IPS DF 4.7 (cell line): ENCODE measurements around the gene RAET1G.
"Not testable (repeated sequence)": the region's sequence is repeated elsewhere in the genome, so short reads cannot be mapped to it uniquely, and the experiment has no call there.

Experiments
- DNase-seq: peaks from one replicate; pipeline ENCODE4 v3.0.0-alpha.2; 2013; ENCODE audit warnings: low spot score; ENCODE audit errors: extremely low read depth

RAET1G gene

DNA sequence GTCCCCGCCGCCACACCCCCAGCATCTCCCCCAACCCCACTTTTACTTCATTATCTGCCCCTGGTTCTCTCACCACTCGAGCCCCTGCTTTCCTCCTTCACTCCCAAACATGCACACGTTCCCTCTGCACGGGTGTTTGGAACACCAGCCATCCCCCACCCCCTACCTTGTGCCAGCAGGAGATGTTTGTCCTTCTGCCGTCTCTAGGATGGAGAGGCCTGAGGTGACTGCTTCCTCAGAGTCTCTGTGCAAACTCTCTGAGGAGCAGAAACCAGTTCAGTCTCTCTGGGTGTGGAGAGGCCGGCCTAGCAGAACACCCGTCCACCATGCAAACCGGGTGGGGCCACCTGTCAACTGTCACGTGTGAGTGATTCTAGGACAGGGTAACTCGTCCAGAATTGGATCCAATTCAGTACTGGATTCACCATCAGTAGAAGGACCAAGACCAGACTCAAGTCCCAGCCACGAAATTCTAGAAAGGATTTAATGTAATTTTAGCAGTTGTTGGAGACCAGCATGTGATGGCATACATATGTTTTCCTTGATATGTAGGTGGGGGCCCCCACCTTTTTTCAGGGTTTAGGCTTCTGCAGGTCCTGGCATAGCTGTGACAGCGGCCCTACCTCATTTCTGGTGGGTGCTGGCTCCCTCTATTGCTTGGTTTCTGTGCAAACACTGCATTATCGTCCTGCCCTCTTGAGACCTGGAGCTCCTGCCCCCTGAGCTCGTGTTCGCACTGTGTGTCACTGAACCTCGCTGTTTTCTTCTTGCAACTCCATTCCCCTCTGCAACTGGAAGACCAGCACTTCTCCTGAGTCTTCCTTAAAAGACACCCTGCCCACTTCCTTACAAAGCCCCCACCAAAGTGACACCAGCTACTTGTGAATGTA lies 24.8 kb downstream of the RAET1G start, which contains the start of gene RAET1E:
Gene RAET1E, minus strand, starts transcription at position 259 of the 890 bp plus-strand sequence. CDS start 7,212 bp downstream, outside the sequence.
- no peak for DNase-seq

DNA sequence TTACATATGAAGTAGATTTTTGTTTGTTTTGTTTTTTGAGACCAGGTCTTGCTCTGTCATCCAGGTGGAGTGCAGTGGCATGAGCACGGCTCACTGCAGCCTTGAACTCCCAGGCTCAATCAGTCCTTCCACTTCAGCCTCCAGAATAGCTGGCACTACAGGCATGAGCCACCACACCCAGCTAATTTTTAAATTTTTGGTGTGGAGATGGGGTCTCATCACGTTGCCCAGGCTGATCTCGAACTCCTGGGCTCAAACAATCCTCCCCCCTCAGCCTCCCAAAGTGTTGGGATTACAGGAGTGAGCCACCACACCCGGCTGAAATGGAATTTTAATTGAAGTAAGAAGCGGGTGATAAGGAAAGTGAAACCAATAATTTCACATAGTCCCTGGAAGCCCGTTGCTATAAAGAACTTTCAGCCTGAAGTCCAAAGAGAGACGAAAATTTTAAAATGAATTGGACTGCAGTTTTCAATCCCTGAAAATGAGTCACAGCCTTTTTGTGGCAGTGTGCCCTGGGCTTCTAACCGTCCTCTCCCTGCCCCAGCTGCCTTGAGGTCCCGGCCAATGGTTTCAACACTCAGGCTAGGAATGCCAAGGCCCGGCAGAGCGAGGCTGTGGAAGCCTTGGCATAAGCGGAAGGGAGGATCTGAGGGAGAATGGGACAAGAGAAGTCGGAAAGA lies 25.8 kb downstream of the RAET1G start:
- no peak for DNase-seq

GRCh38 chr6:149896491-149896890 lies 26.4 kb downstream of the RAET1G start:
- DNase-seq = no peak

DNA sequence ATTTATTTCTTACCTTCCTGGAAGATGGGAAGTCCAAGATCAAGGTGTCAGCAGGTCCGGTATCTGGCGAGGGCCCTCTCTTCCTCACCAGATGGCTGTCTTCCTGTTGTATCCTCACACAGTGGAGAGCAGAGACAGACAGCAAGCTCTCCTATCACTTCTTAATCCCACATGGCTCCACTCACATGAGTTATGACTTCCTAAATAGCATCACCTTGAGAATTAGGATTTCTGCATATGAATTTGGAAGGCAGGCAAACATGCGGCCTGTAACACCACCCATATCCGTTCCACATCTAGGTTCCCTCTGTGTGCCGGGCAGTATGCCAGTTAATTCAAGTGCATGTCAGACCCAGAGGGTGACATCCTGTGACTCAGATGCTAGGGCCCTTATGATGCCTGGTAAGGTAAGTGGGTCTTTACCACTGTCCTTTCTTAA lies 27.1 kb downstream of the RAET1G start:
- DNase-seq = no peak

- no peak for DNase-seq
Measured at GRCh38 chr6:149895048-149895590, 27.8 kb downstream of the RAET1G start.

- DNase-seq = not testable (repeated sequence)
Measured at GRCh38 chr6:149891864-149892263, 31.1 kb downstream of the RAET1G start.

DNA sequence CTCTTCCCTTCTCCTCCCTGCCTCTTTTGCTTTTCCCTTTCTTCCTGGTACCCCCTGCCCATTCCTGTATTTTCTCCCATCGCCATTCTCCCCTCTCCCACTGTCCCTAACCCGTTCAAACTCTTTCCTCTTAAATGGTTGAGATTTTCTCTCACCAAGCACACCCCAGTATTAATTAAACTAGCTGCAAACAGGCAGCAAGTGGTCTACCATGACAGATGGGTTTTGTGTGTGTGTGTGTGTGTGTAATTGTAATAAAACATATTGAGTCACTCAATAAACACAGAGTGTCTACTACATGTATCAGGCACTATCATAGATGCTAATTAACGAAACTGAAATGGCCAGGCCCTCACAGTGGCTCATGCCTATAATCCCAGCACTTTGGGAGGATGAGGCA lies 31.7 kb downstream of the RAET1G start:
- DNase-seq = no peak

DNA sequence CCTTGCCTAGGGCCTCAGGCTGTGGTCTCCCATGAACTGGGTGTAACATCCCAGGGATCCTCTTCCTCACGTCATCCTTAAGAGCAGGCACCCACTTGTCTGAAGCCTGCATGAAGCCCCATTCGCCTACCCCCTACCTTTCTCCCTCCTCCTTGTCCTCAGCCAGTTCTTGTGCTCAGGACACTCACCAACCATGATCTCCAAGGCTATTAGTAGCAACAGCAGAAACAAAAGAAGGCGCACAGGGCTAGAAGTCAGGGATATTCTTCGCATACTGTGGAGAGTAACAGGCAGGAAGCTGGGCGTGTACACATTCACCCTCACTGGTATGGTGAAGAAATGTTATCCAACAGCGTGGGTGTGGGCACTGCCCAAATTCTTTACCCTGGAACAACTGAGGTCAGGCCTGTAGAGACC lies 32.3 kb downstream of the RAET1G start:
- no peak for DNase-seq

DNA sequence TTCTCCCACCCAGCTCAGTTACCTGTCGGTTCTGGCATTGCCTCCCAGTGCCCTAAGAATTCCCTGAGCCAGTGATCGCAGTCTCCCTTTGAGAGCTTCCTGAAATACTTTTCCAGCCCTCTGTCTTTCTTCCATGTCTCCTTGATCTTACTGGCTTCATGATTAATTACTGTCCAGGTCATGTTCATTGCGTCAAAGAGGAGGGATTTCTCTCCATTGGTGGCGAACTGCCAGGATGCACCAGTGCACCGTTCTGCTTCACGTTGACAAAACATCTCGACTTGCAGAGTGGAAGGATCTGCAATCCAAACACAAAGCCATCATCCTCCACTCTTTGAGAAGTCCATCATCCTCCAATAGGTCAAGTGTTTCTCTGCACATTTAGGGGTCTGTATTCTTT lies 33.6 kb downstream of the RAET1G start:
- DNase-seq = no peak

- no peak for DNase-seq
Measured at GRCh38 chr6:149888659-149889058, 34.3 kb downstream of the RAET1G start.

GRCh38 chr6:149888093-149888492 lies 34.8 kb downstream of the RAET1G start:
- no peak for DNase-seq

- DNase-seq = no peak
Measured at GRCh38 chr6:149887343-149887742, 35.6 kb downstream of the RAET1G start.

DNA sequence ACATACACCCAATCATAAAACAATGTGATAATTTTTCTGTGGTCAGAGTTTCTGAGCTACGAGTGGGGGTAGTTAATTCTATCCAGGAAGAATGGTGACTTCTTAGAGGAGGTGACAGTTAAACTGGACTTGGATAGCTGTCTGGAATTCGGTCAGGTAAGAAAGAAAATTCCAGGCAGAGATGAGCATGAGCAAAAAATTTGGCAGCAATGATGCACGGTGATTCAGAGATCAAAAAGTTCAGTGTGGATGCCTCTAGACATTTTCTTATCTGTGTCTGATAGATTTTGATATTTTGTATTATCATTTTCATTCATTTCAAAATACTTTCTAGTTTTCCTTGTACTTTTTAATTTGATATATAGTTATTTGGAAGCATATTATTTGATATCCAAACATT lies 37.0 kb downstream of the RAET1G start:
- no peak for DNase-seq

- no peak for DNase-seq
Measured at GRCh38 chr6:149884617-149885016, 38.3 kb downstream of the RAET1G start.

DNA sequence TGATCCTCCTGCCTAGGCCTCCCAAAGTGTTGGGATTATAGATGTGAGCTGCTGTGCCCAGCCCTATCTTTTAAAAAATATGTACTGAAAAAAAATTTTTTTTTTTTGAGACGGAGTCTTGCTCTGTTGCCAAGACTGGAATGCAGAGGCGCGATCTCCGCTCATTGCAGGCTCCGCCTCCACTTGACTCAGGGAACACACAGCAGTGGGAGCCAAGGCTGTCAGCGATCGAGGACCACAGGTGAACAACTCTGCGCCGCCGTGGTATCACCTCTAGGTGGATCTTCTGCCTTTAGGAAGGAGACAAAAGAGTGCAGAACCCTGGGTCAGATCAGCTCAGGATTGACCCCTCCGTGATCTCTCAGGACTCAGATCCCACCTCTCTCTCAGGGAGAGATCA lies 38.7 kb downstream of the RAET1G start:
- DNase-seq = no peak

DNA sequence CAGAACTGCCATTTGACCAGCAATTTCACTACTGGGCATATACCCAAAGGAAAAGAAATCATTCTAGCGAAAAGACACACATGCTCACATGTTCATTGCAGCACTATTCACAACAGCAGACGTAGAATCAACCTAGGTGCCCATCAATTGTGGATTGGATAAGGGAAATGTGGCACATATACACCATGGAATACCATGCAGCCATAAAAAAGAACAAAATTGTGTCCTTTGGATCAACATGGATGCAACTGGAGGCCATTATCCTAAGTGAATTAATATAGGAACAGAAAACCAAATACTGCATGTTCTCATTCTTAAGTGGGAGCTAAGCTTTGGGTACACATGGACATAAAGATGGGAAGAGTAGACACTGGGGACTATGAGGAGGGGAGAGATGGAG lies 41.1 kb downstream of the RAET1G start:
- DNase-seq = no peak

- no peak for DNase-seq
Measured at GRCh38 chr6:149881066-149881766, 41.7 kb downstream of the RAET1G start.

- no peak for DNase-seq
Measured at GRCh38 chr6:149877659-149878058, 45.3 kb downstream of the RAET1G start.

DNA sequence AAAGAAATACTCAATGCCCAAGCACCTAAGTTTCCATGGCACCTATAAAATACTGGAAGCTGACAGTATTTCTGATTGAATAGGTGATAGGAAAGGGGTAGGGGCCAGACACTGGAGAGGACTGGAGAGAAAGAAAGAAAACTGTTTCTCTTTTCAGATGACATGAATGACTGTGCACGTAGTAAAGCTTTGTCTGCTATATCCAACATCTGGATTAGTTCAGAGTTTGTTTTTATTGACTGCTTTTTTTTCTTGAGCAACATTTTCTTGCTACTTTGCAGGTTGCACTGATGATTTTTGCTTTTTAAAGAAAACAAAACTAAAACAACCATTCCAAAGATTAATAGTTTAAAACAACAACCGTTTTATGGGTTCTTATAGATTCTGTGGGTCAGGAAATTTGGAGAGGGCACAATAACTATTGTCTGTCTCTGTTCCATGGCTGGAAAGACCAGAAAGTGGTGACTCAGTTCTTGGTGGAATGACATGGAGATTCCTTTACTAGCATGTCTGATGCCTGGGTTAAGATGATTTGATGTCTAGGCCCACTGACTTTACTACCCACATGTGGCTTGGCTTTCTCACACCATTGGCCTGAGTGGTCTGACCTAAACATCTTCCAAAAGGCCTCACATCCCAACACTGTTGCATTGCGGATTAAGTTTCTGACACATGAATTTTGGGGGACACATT lies 46.5 kb downstream of the RAET1G start:
- DNase-seq = no peak

DNA sequence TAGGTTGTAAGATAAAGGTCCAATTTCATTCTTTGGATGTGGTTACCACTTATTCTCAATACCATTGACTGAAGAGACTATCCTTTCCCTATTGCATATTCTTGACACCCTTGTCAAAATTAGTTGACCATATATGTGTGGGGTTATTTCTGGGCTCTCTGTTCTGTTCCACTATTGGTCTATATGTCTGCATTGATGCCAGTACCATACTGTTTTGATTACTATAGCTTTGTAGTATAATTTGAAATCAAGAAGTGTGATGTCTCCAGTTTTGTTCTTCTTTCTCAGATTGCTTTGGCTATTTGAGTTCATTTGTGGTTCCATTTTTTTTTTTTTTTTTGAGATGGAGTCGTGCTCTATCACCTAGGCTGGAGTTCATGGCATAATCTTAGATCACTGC lies 50.7 kb downstream of the RAET1G start:
- DNase-seq = no peak

GRCh38 chr6:149871182-149871581 lies 51.7 kb downstream of the RAET1G start:
- no peak for DNase-seq
